Loucy (cell line): Measurements from ENCODE around the gene DNAJB12.

Experiments
- H2AFZ ChIP-seq: fragments of 200-600 bp; sonication (generic); 2 replicates; pipeline ENCODE4 v1.6.0; 2016; ENCODE audit warnings: antibody characterized with exemption, mild to moderate bottlenecking, low read length, moderate library complexity
- H3F3A ChIP-seq: fragments of 200-600 bp; 2 replicates; pipeline ENCODE4 v1.6.0; 2016; ENCODE audit warnings: antibody characterized with exemption, low read depth, mild to moderate bottlenecking
- H3K27me3 ChIP-seq: fragments of 200-600 bp; sonication (generic); 2 replicates; pipeline ENCODE4 v1.6.1; 2014; ENCODE audit warnings: low read length, mild to moderate bottlenecking; ENCODE audit not compliant: insufficient read depth, poor library complexity, severe bottlenecking
- H3K36me3 ChIP-seq: fragments of 200-600 bp; sonication (generic); 2 replicates; pipeline ENCODE4 v1.6.1; 2016; ENCODE audit warnings: low read length; ENCODE audit not compliant: insufficient read depth
- H3K4me1 ChIP-seq: fragments of 200-600 bp; sonication (generic); 2 replicates; pipeline ENCODE4 v1.5.1; 2014; ENCODE audit warnings: low read length, mild to moderate bottlenecking; ENCODE audit not compliant: insufficient read depth, poor library complexity, severe bottlenecking
- H3K4me2 ChIP-seq: fragments of 200-600 bp; sonication (generic); 2 replicates; pipeline ENCODE4 v1.6.0; 2014; ENCODE audit warnings: antibody characterized with exemption, low read length, low read depth, mild to moderate bottlenecking; ENCODE audit not compliant: poor library complexity, severe bottlenecking
- H3K4me3 ChIP-seq: fragments of 200-600 bp; sonication (generic); 2 replicates; pipeline ENCODE4 v1.5.1; 2014; ENCODE audit warnings: low read length, mild to moderate bottlenecking, mixed read lengths; ENCODE audit not compliant: poor library complexity, severe bottlenecking
- H3K79me2 ChIP-seq: fragments of 200-600 bp; sonication (generic); 2 replicates; pipeline ENCODE4 v1.6.1; 2014; ENCODE audit warnings: low read length; ENCODE audit not compliant: insufficient read depth
- H3K9ac ChIP-seq: fragments of 200-600 bp; sonication (generic); 2 replicates; pipeline ENCODE4 v1.6.0; 2014; ENCODE audit warnings: mild to moderate bottlenecking, low read depth, low read length, moderate library complexity; ENCODE audit not compliant: poor library complexity, severe bottlenecking
- H3K9me2 ChIP-seq: fragments of 200-600 bp; sonication (generic); replicated peaks from 2 replicates; pipeline ENCODE4 v1.6.1; 2016; ENCODE audit warnings: low read depth, low read length, mixed read lengths
- H3K9me3 ChIP-seq: fragments of 200-600 bp; sonication (generic); 2 replicates; pipeline ENCODE4 v1.6.1; 2014; ENCODE audit warnings: mild to moderate bottlenecking, antibody characterized with exemption, low read length, low read depth; ENCODE audit not compliant: insufficient read depth
- H4K20me1 ChIP-seq: fragments of 200-600 bp; sonication (generic); 2 replicates; pipeline ENCODE4 v1.6.0; 2014; ENCODE audit warnings: antibody characterized with exemption, low read length, mild to moderate bottlenecking; ENCODE audit not compliant: insufficient read depth, poor library complexity, severe bottlenecking
- CTCF ChIP-seq: fragments of 200-600 bp; sonication (generic); conservative IDR thresholded peaks from 2 replicates; pipeline ENCODE4 v1.5.1; 2014; ENCODE audit warnings: mild to moderate bottlenecking, antibody characterized with exemption, low read length
- EZH2phosphoT487 ChIP-seq: fragments of 200-600 bp; IDR thresholded peaks from 2 replicates; pipeline ENCODE4 v1.6.1; 2018; ENCODE audit warnings: antibody characterized with exemption, mild to moderate bottlenecking, moderate library complexity, borderline replicate concordance

Gene DNAJB12

GRCh38 chr10:72334196-72334824, 20.4 kb downstream of the DNAJB12 start:
- H3K79me2 ChIP-seq = peaks cover 36% of the 10 kb centered on the region
- no peaks in the 10 kb centered on the region for H3K27me3 ChIP-seq
- peaks cover 12% of the 10 kb centered on the region; the same call in 1 of the 2 replicates for H3F3A ChIP-seq
- H2AFZ ChIP-seq = no peak overlapping the region
- no peaks in the 10 kb centered on the region for H3K9me3 ChIP-seq
- peak overlapping the region; percentile 97 for H3K4me2 ChIP-seq
- H3K9me2 ChIP-seq = no peaks in the 10 kb centered on the region
- peak overlapping the region; percentile 69 for H3K4me3 ChIP-seq
- peaks cover 3% of the 10 kb centered on the region for H4K20me1 ChIP-seq
- peaks cover 13% of the 10 kb centered on the region; the same call in 1 of the 2 replicates for H3K36me3 ChIP-seq
- peak overlapping the region; percentile 99 for H3K9ac ChIP-seq
- TF ChIP-seq EZH2phosphoT487 = no peak
- TF ChIP-seq CTCF = no peak
- H3K4me1 ChIP-seq = peaks cover 67% of the 10 kb centered on the region

- Histone ChIP-seq H3K9ac (peak overlapping the region; percentile 99), H3K27me3 (no peaks in the 10 kb centered on the region), H3K4me2 (peak overlapping the region; percentile 97), H4K20me1 (peaks cover 3% of the 10 kb centered on the region), H3F3A (peaks cover 12% of the 10 kb centered on the region; the same call in 1 of the 2 replicates), H3K4me3 (peak overlapping the region; percentile 74), H3K36me3 (peaks cover 12% of the 10 kb centered on the region; the same call in 1 of the 2 replicates), H3K9me2 (no peaks in the 10 kb centered on the region), H3K79me2 (peaks cover 45% of the 10 kb centered on the region), H3K4me1 (peaks cover 77% of the 10 kb centered on the region), H2AFZ (no peak overlapping the region), H3K9me3 (no peaks in the 10 kb centered on the region)
- TF ChIP-seq CTCF = no peak
- TF ChIP-seq EZH2phosphoT487 = no peak
These were observed 21.4 kb downstream of the DNAJB12 start for GRCh38 chr10:72333112-72334015.

- Histone ChIP-seq H3K9me2 (no peaks in the 10 kb centered on the region), H3K9ac (peak overlapping the region; percentile 99)
These were observed 22.2 kb downstream of the DNAJB12 start for GRCh38 chr10:72332423-72333111.

More at GRCh38 chr10:72332423-72333111, 22.2 kb downstream of the DNAJB12 start:
- Histone ChIP-seq H3K36me3 (peaks cover 4% of the 10 kb centered on the region; the same call in 1 of the 2 replicates), H3F3A (peaks cover 12% of the 10 kb centered on the region; the same call in 1 of the 2 replicates), H3K79me2 (peaks cover 53% of the 10 kb centered on the region), H3K4me3 (peak overlapping the region; percentile 74), H4K20me1 (peaks cover 3% of the 10 kb centered on the region), H3K4me2 (peak overlapping the region; percentile 97), H3K9me3 (no peaks in the 10 kb centered on the region), H3K4me1 (peaks cover 84% of the 10 kb centered on the region), H3K27me3 (no peaks in the 10 kb centered on the region), H2AFZ (no peak overlapping the region)
- TF ChIP-seq EZH2phosphoT487 = no peak
- TF ChIP-seq CTCF = no peak
